ENCODE results near the gene VNN1.
"Not testable (repeated sequence)": the region's sequence is repeated elsewhere in the genome, so short reads cannot be mapped to it uniquely, and the experiment has no call there.

- TF ChIP-seq CTCF, POLR2A (IDR thresholded peaks at IDR 0.05): not testable (repeated sequence)
Observed at GRCh38 chr6:132635288-132635687, 78.6 kb downstream of the VNN1 start.

Data from testis (tissue), 2 donors.